ENCODE measurements around the gene BMP8B. TPM values are rescaled to one million over a fixed set of nuclear protein-coding genes. Genes with fewer than 3 reads are reported as not detected.

BMP8B gene
- total RNA-seq, 8 experiments from 2014 or later, result 0.20 to 3.5 (median 1.1) TPM

DNA sequence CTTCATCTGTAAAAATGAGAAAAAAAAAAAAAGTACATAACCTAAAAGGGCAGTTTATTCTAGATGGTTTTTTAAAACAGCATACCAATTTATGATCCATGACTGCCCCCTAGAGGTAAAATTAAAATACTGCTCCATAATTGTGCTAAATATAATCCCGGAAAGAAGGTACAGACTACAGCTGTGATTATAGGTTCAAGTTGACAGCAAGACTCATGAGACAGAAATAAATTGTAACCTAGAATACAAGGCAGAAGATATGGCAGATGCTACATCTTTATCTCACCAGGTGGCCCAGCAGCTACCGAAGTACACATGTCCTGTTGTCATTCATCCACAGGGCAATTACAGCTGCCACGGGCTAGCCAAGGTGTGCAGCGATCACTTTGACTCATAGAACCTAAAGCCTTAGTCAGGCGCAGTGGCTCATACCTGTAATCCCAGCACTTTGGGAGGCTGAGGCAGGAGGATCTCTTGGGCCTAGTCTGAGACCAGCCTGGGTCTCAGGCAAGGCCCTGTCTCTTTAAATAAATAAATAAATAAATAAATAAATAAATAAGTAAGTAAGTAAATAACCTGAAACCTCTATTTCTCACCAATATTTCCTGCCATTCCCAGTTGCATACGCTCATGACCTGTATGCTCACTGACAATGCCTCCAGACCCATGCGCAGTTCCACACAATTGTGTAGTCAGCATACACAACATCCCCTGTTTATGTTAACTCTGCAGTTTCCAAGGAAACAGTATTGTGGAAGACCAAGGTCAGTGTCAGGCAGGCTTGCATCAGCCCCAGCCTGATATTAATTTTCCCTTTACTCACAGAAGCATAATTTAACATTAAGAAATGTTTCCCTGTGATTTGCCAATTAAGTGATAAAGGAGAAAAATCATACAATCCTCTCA is 68.3 kb downstream of the BMP8B start:
- no peak overlapping the region for H3K27ac ChIP-seq
- H3K4me1 ChIP-seq (replicated peaks in 1 of 2), result peaks cover 3 to 9% of the 10 kb centered on the region in 2 donors
- ATAC-seq (replicated peaks in 6 of 8), result peak; percentile 56 to 86 (median 71)
- in situ Hi-C loops (cut with MboI; ENCODE audit: low pct_unique_long_range_greater_than_20kb in 2 of 9, low sequenced_read_pairs in 9 of 9, unreplicated experiment in 9 of 9), result loop anchor here in 5 of 9 experiments (10.0 to 25.0 kb wide), 3 partner anchors 108 to 133 kb away; partner anchors contain the start of gene PABPC4 (in 1 of the 5)
- 0 to 50% (median 24%) methylated on average over 1 to 7 of the region's 7 CpGs; no CpG with 5 or more reads in 1 of the 10 experiments for WGBS, 10 experiments
- no peak overlapping the region for H3K4me3 ChIP-seq

DNA sequence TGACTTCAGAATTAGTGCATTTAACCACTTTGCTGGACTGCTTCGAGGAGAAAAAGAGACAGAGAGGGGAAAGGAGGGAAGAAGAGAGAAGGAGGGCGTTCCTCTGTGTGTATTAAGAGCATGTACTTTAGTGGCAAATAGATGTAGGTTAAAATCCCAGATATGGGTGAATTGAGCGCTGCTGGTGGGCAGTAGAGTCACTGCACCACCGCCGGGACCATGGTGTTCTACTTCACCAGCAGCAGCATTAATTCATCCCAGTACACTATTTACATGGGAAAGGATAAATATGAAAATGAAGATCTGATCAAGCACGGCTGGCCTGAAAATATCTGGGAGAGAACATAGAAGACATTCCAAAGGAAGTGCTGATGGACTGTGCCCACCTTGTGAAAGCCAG is 70.9 kb downstream of the BMP8B start:
- WGBS, 10 experiments, result 3 to 60% (median 20%) methylated on average over 1 to 6 of the region's 6 CpGs; no CpG with 5 or more reads in 1 of the 10 experiments
- Histone ChIP-seq H3K27ac (no peak overlapping the region), H3K4me3 (no peak overlapping the region), H3K4me1 (replicated peaks in 1 of 2) (peaks cover 10 to 18% of the 10 kb centered on the region in 2 donors)
- in situ Hi-C loops (cut with MboI; ENCODE audit: low pct_unique_long_range_greater_than_20kb in 2 of 9, low sequenced_read_pairs in 9 of 9, unreplicated experiment in 9 of 9), result loop anchor here in 5 of 9 experiments (10.0 to 25.0 kb wide), 3 partner anchors 106 to 131 kb away; partner anchors contain the start of gene PABPC4 (in 1 of the 5)
- ATAC-seq (replicated peaks in 6 of 8), result peak in 1 of 8 experiments; percentile 57

DNA sequence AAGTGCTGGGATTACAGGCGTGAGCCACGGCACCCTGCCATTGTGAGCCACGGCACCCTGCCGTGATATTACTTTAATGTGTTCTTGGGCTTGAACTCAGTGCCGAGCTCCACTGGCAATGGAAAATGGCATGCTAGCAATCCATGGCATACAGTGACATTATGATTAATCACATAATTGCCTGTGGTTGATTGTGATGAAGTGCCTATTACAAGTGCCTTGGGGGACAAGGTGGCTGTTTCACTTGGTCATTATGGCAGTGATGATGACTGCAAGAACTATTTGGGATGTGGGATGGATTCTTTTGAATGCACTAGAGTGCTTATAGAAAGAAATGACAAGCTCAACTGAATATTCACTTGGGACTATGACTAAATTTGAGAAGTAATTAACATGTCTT is 75.1 kb downstream of the BMP8B start:
- Histone ChIP-seq H3K4me1 (replicated peaks in 1 of 2) (peaks cover 12 to 21% of the 10 kb centered on the region in 2 donors), H3K27ac (no peak overlapping the region), H3K4me3 (no peak overlapping the region)
- WGBS, 10 experiments, result 68 to 86% (median 76%) methylated on average over 2 to 4 of the region's 5 CpGs; no CpG with 5 or more reads in 7 of the 10 experiments
- ATAC-seq (replicated peaks in 6 of 8), result no peak
- in situ Hi-C loops (cut with MboI; ENCODE audit: low pct_unique_long_range_greater_than_20kb in 2 of 9, low sequenced_read_pairs in 9 of 9, unreplicated experiment in 9 of 9), result loop anchor here in 5 of 9 experiments (10.0 to 25.0 kb wide), 3 partner anchors 101 to 126 kb away; partner anchors contain the start of gene PABPC4 (in 1 of the 5)

DNA sequence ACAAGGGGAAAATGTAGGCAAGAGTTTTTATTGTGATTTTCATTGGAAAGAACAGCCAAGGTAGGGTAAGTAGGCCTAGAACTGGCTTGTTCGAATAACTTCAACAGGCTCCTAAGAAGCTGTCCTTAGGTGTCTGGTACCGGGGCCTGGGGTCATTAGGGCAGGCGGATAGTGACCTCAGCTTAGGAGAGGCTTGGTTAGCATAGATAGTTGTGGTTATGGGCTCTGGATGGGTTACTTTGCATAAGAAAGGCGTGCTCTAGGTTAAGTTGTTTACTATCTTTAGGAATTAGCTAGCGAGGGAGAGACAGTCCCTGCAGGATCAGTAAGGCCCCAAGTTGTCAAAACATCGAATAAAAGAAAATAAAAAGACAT is 76.7 kb downstream of the BMP8B start:
- no peak overlapping the region for H3K4me3 ChIP-seq
- 0 to 67% (median 34%) methylated on average over 1 to 6 of the region's 6 CpGs for WGBS, 10 experiments
- peak in 1 of 8 experiments; percentile 45 for ATAC-seq (replicated peaks in 6 of 8)
- in situ Hi-C loops (cut with MboI; ENCODE audit: low pct_unique_long_range_greater_than_20kb in 2 of 9, low sequenced_read_pairs in 9 of 9, unreplicated experiment in 9 of 9), result loop anchor here in 5 of 9 experiments (10.0 to 25.0 kb wide), 3 partner anchors 100 to 125 kb away; partner anchors contain the start of gene PABPC4 (in 1 of the 5)
- peaks cover 12 to 21% of the 10 kb centered on the region in 2 donors for H3K4me1 ChIP-seq (replicated peaks in 1 of 2)
- no peak overlapping the region for H3K27ac ChIP-seq

DNA sequence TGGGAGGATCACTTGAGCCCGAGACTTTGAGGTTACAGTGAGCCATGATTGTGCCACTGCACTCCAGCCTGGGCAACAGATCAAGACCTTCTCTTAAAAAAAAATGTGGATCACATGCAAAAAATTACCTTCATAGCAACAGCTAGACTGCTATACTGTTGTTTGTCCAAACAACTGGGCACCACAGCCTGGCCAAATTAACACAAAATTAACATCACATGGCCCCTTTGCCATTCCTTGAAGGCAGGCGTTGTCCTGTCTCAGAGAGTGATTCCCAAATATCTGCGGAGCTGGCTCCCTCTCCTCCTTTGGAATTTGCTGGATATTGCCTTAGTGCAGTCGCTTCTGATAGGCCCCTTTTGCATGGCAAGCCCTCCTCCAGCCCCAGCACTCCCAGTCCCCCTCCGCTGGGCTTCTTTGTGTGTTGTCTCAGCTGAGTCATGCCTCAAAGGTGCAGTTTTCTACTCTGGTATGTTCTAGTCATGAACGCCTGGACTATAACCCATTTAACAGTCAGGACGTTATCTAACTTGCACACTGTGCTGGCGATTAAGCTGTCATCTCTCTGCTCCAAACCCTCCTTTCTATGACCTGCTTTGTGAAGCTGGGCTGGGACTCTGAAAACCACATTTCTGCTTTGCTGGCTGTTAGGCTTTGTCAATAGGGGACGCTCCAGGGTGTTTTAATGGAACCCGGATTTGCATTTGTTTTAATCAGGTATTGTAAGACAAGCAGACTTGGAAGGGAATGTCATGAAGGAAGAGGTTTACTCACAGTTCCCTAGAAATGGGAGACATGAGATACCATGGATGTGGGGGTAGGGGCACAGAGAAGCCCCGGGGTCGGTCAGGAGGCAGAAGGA is 77.3 kb downstream of the BMP8B start:
- WGBS, 10 experiments, result 24 to 100% (median 51%) methylated on average over 1 to 12 of the region's 12 CpGs
- Histone ChIP-seq H3K27ac (no peak overlapping the region), H3K4me3 (no peak overlapping the region), H3K4me1 (replicated peaks in 1 of 2) (peaks cover 12 to 21% of the 10 kb centered on the region in 2 donors)
- ATAC-seq (replicated peaks in 6 of 8), result peak in 7 of 8 experiments; percentile 41 to 74 (median 57)
- in situ Hi-C loops (cut with MboI; ENCODE audit: low pct_unique_long_range_greater_than_20kb in 2 of 9, low sequenced_read_pairs in 9 of 9, unreplicated experiment in 9 of 9), result loop anchor here in 5 of 9 experiments (10.0 to 25.0 kb wide), 3 partner anchors 99 to 124 kb away; partner anchors contain the start of gene PABPC4 (in 1 of the 5)

DNA sequence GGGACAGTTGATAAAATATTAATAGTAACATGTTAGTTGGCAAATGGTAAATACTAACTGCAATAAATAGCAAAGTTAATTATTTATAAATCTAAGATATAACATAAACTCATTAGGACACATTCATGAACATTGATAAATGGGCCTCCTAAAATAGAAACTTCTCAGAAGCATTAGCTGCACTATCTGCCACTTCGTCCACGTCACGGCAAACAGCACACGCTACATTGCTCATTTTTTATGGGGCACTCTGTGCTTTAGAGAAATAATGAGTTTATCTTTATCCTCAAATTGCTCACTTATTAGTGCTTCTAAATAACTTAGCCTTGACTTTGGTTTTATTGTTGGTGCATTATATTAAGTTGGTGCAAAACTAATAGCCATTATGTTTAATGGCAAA is 81.2 kb downstream of the BMP8B start:
- peaks cover 3 to 14% of the 10 kb centered on the region in 2 donors for H3K4me1 ChIP-seq (replicated peaks in 1 of 2)
- no peak for ATAC-seq (replicated peaks in 6 of 8)
- no peak overlapping the region for H3K27ac ChIP-seq
- no peak overlapping the region for H3K4me3 ChIP-seq
- WGBS, 10 experiments, result 46 to 97% (median 80%) methylated on average over 3 to 4 of the region's 4 CpGs; no CpG with 5 or more reads in 2 of the 10 experiments
- in situ Hi-C loops (cut with MboI; ENCODE audit: low pct_unique_long_range_greater_than_20kb in 2 of 9, low sequenced_read_pairs in 9 of 9, unreplicated experiment in 9 of 9), result loop anchor here in 4 of 9 experiments (25.0 kb wide), 2 partner anchors 95 to 120 kb away; partner anchors contain the start of gene PABPC4 (in 1 of the 4)

Other genes with a start within 250 kb of the BMP8B start
- 100 to 1,000 TPM in 7 of 8 experiments, 10 to 100 TPM in 1; 92.6 to 351 (median 170) TPM for gene PABPC4, start 212.1 kb downstream of the BMP8B start, total RNA-seq
- gene HEYL, start 149.2 kb downstream of the BMP8B start, total RNA-seq, result 1 to 10 TPM in 2 of 8 experiments, under 1 TPM in 5, not detected in 1; 0.16 to 8.4 (median 0.50) TPM
- 1 to 10 TPM in 3 of 8 experiments, under 1 TPM in 2, not detected in 3; 0.22 to 2.0 (median 1.0) TPM for gene NT5C1A, start 116.8 kb downstream of the BMP8B start, total RNA-seq
- 10 to 100 TPM in 5 of 8 experiments, 1 to 10 TPM in 1, under 1 TPM in 2; 0.17 to 36.8 (median 15.9) TPM for gene HPCAL4, start 97.4 kb downstream of the BMP8B start, total RNA-seq
- 10 to 100 TPM; 45.9 to 84.5 (median 54.6) TPM for gene PPIE, start 50.0 kb downstream of the BMP8B start, total RNA-seq
- gene OXCT2, start 17.5 kb downstream of the BMP8B start, total RNA-seq, result 1 to 10 TPM in 2 of 8 experiments, under 1 TPM in 5, not detected in 1; 0.51 to 1.8 (median 0.93) TPM
- gene TRIT1, start 94.6 kb upstream of the BMP8B start, total RNA-seq, result 10 to 100 TPM; 19.5 to 57.6 (median 38.6) TPM
- 10 to 100 TPM in 5 of 8 experiments, under 1 TPM in 3; 0.18 to 85.1 (median 33.6) TPM for gene MYCL, start 113.1 kb upstream of the BMP8B start, total RNA-seq
- gene MFSD2A, start 166.3 kb upstream of the BMP8B start, total RNA-seq, result 10 to 100 TPM in 5 of 8 experiments, 1 to 10 TPM in 3; 2.4 to 48.6 (median 25.8) TPM

Measured in motor neuron (in vitro differentiated cells).